PC-3 (cell line): ENCODE measurements around the gene PCDHGC4. TPM values are rescaled to one million over a fixed set of nuclear protein-coding genes. Genes with fewer than 3 reads are reported as not detected.

Experiments
- ATAC-seq: fragments of 200-7000 bp; cut with Tn5 transposase; 2 replicates; pipeline ENCODE4 v1.9.1; 2020; ENCODE audit warnings: mild to moderate bottlenecking, moderate library complexity
- BruUV-seq: library from RNA; stranded (reverse); fragments of 400-500 nt; replicated peaks from 2 replicates; lab custom pipeline; 2021; lab: Mats Ljungman, UMichigan
- CTCF ChIA-PET: fragments of 300-600 bp; sonication (Branson Sonifier 250); formaldehyde crosslinking; loops from one replicate; lab custom pipeline; 2022; ENCODE audit warnings: antibody characterized with exemption; lab: Charles Lee
- POLR2A ChIA-PET: fragments of 300-600 bp; sonication (Branson Sonifier 250); formaldehyde crosslinking; loops from one replicate; lab custom pipeline; 2022; ENCODE audit warnings: antibody characterized with exemption; ENCODE audit not compliant: unreplicated experiment; lab: Charles Lee
- DNase-seq: peaks from one replicate; pipeline ENCODE4 v3.0.0-alpha.2; 2015
- H2AFZ ChIP-seq: fragments of 300-600 bp; sonication (generic); 2 replicates; pipeline ENCODE4 v1.6.0; 2016; ENCODE audit warnings: antibody characterized with exemption, low read length
- H3F3A ChIP-seq: fragments of 300-600 bp; sonication (generic); one replicate; pipeline ENCODE4 v1.6.0; 2017; ENCODE audit warnings: antibody characterized with exemption, low read length, control low read depth, mild to moderate bottlenecking; ENCODE audit not compliant: unreplicated experiment
- H3K27ac ChIP-seq: fragments of 300-600 bp; sonication (generic); 2 replicates; pipeline ENCODE4 v1.5.1; 2016; ENCODE audit warnings: mild to moderate bottlenecking, low read length
- H3K27me3 ChIP-seq: fragments of 300-600 bp; sonication (generic); 2 replicates; pipeline ENCODE4 v1.6.1; 2016; ENCODE audit warnings: low read length, mixed read lengths
- H3K36me3 ChIP-seq: fragments of 300-600 bp; sonication (generic); 2 replicates; pipeline ENCODE4 v1.6.1; 2016; ENCODE audit warnings: low read depth, mixed run types, low read length, mixed read lengths
- H3K4me1 ChIP-seq: fragments of 300-600 bp; sonication (generic); 2 replicates; pipeline ENCODE4 v1.5.1; 2016; ENCODE audit warnings: low read length; ENCODE audit not compliant: insufficient read depth
- H3K4me2 ChIP-seq: fragments of 300-600 bp; sonication (generic); 2 replicates; pipeline ENCODE4 v1.6.0; 2016; ENCODE audit warnings: low read length
- H3K4me3 ChIP-seq: fragments of 300-600 bp; sonication (generic); 2 replicates; pipeline ENCODE4 v1.5.1; 2016; ENCODE audit warnings: mild to moderate bottlenecking, low read length, mixed read lengths
- H3K79me2 ChIP-seq: fragments of 300-600 bp; sonication (generic); 2 replicates; pipeline ENCODE4 v1.6.1; 2017; ENCODE audit warnings: low read length, mixed read lengths
- H3K9ac ChIP-seq: fragments of 300-600 bp; sonication (generic); 2 replicates; pipeline ENCODE4 v1.6.0; 2016; ENCODE audit warnings: mild to moderate bottlenecking, low read length
- H3K9me2 ChIP-seq: fragments of 300-600 bp; sonication (generic); replicated peaks from 2 replicates; pipeline ENCODE4 v1.6.1; 2016; ENCODE audit warnings: mixed run types, low read length, mixed read lengths
- H3K9me3 ChIP-seq: fragments of 300-600 bp; sonication (generic); 2 replicates; pipeline ENCODE4 v1.6.1; 2016; ENCODE audit warnings: low read length, mixed read lengths
- H4K20me1 ChIP-seq: fragments of 300-600 bp; sonication (generic); 2 replicates; pipeline ENCODE4 v1.6.1; 2016; ENCODE audit warnings: low read length, mixed read lengths
- CTCF ChIP-seq: fragments of 300-600 bp; sonication (generic); conservative IDR thresholded peaks from 2 replicates; pipeline ENCODE4 v1.5.1; 2017; ENCODE audit warnings: antibody characterized with exemption, low read depth, mild to moderate bottlenecking, low read length
- EZH2 ChIP-seq: fragments of 300-600 bp; sonication (generic); IDR thresholded peaks from one replicate; pipeline ENCODE4 v1.6.1; 2017; ENCODE audit warnings: antibody characterized with exemption, mild to moderate bottlenecking, low read length; ENCODE audit not compliant: unreplicated experiment
- EZH2phosphoT487 ChIP-seq: fragments of 300-600 bp; sonication (generic); IDR thresholded peaks from 2 replicates; pipeline ENCODE4 v1.6.1; 2018; ENCODE audit warnings: mild to moderate bottlenecking, antibody characterized with exemption, low read length, borderline replicate concordance
- intact Hi-C: fragments of 100-400 bp; cut with micrococcal nuclease; formaldehyde crosslinking; loops from 2 replicates; pipeline ENCODE4 v1.9.0; 2023
- total RNA-seq: library from RNA; depleted of rRNA; stranded (reverse); fragments of >200 nt; gene quantifications from 2 replicates; pipeline ENCODE4 v1.2.3, GENCODE V29; 2014

The PCDHGC4 gene
- total RNA-seq, 1 experiment from 2014 or later = 0.58 TPM

- POLR2A ChIA-PET = no interaction called here
- intact Hi-C loops = no loop called here
- CTCF ChIA-PET = no interaction called here
- no TSS peak for BruUV-seq
- no peak for ATAC-seq
- no peak for TF ChIP-seq EZH2phosphoT487
- TF ChIP-seq EZH2 = no peak
- TF ChIP-seq CTCF = no peak
- no peak overlapping the region for H3K4me3 ChIP-seq
- H2AFZ ChIP-seq = no peak overlapping the region
- no peaks in the 10 kb centered on the region for H3K9me3 ChIP-seq
- H4K20me1 ChIP-seq = no peaks in the 10 kb centered on the region
- no peaks in the 10 kb centered on the region for H3K36me3 ChIP-seq
- no peaks in the 10 kb centered on the region for H3K9me2 ChIP-seq
- no peak for DNase-seq
- H3K79me2 ChIP-seq = no peaks in the 10 kb centered on the region
- no peak overlapping the region for H3K27ac ChIP-seq
- H3K9ac ChIP-seq = no peak overlapping the region
- no peaks in the 10 kb centered on the region for H3K4me1 ChIP-seq
- no peak overlapping the region for H3K4me2 ChIP-seq
- H3K27me3 ChIP-seq = no peaks in the 10 kb centered on the region
- no peaks in the 10 kb centered on the region for H3F3A ChIP-seq
Observed at GRCh38 chr5:141494761-141495452, 10.1 kb downstream of the PCDHGC4 start.

DNA sequence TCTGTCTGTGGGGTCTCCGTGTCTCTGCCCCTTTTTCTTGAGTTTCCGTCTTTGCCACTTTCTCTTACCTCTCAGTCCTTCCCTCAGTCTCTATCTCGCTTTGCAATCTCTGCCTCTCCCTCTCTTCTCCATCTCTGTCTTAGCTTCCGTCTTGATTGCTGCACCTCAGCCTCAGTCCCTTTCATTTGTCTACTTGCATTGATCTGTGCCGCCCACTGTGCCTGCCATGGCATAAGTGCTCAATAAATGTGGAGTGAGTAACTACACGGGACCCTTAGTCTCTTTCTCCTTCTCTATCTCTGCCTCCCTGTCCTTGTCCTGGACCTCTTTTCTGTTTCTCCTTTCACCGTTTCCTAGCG lies 10.6 kb downstream of the PCDHGC4 start:
- no peak for TF ChIP-seq CTCF
- no peak for TF ChIP-seq EZH2
- TF ChIP-seq EZH2phosphoT487 = no peak
- no peak overlapping the region for H3K9ac ChIP-seq
- DNase-seq = no peak
- no TSS peak for BruUV-seq
- no peak for ATAC-seq
- H3K4me1 ChIP-seq = no peaks in the 10 kb centered on the region
- CTCF ChIA-PET = no interaction called here
- no peak overlapping the region for H3K27ac ChIP-seq
- H3F3A ChIP-seq = no peaks in the 10 kb centered on the region
- H2AFZ ChIP-seq = no peak overlapping the region
- H3K9me2 ChIP-seq = no peaks in the 10 kb centered on the region
- POLR2A ChIA-PET = no interaction called here
- no peaks in the 10 kb centered on the region for H3K27me3 ChIP-seq
- H3K36me3 ChIP-seq = no peaks in the 10 kb centered on the region
- no peaks in the 10 kb centered on the region for H4K20me1 ChIP-seq
- no peak overlapping the region for H3K4me3 ChIP-seq
- H3K9me3 ChIP-seq = no peaks in the 10 kb centered on the region
- intact Hi-C loops = no loop called here
- H3K79me2 ChIP-seq = no peaks in the 10 kb centered on the region
- H3K4me2 ChIP-seq = no peak overlapping the region

DNA sequence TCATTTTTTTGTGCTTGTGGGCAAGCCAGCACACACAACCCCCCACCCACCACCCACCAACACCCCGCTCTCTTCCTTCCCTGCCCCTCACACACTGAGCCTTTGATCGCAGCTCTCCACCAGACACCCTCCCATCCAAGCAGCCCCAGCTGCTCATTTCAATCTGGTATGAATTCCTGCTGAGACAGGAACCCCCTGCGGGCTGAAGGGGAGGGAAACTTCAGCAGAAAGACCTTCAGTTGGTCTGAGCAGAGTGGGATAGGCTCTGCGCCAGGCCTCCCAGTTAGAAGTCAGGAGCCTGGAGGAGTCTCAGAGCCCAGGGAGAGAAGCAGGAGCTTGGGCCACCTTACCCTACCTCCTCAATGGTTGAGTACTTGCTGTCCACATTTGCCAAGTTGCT lies 11.2 kb downstream of the PCDHGC4 start:
- Histone ChIP-seq H3K36me3 (no peaks in the 10 kb centered on the region), H3K79me2 (no peaks in the 10 kb centered on the region), H3K4me1 (no peaks in the 10 kb centered on the region), H3K4me3 (no peak overlapping the region), H3K9ac (no peak overlapping the region), H3K9me2 (no peaks in the 10 kb centered on the region), H3K27me3 (no peaks in the 10 kb centered on the region), H3K4me2 (no peak overlapping the region), H4K20me1 (no peaks in the 10 kb centered on the region), H3K27ac (no peak overlapping the region), H3F3A (no peaks in the 10 kb centered on the region), H3K9me3 (no peaks in the 10 kb centered on the region), H2AFZ (no peak overlapping the region)
- POLR2A ChIA-PET = no interaction called here
- no peak for ATAC-seq
- intact Hi-C loops = no loop called here
- no TSS peak for BruUV-seq
- no peak for DNase-seq
- CTCF ChIA-PET = no interaction called here
- TF ChIP-seq EZH2 = no peak
- no peak for TF ChIP-seq CTCF
- no peak for TF ChIP-seq EZH2phosphoT487
